EL (cell line): ENCODE results near the gene FXYD2.
"Not testable (repeated sequence)": the region's sequence is repeated elsewhere in the genome, so short reads cannot be mapped to it uniquely, and the experiment has no call there.

Source experiments
- DNase-seq: peaks from one replicate; pipeline ENCODE4 v3.0.0-alpha.2; 2016

FXYD2 gene

GRCh38 chr11:117824571-117825537 lies at the start of gene FXYD2:
FXYD2 (minus strand) TSS chr11:117824744; CDS start chr11:117824678, 66 bp downstream.
- DNase-seq, result no peak

- no peak for DNase-seq
Measured at GRCh38 chr11:117873828-117874125, 49.2 kb upstream of the FXYD2 start.

GRCh38 chr11:117872975-117873827 lies 48.7 kb upstream of the FXYD2 start:
- DNase-seq, result no peak

GRCh38 chr11:117872420-117872961 lies 47.9 kb upstream of the FXYD2 start:
- DNase-seq, result no peak

GRCh38 chr11:117871784-117872183 lies 47.2 kb upstream of the FXYD2 start:
- DNase-seq, result no peak

- DNase-seq, result no peak
Measured at GRCh38 chr11:117871160-117871559, 46.6 kb upstream of the FXYD2 start.

GRCh38 chr11:117870103-117870952 lies 45.8 kb upstream of the FXYD2 start:
- DNase-seq, result no peak

- DNase-seq, result no peak
Measured at GRCh38 chr11:117869604-117870003, 45.1 kb upstream of the FXYD2 start.

GRCh38 chr11:117868815-117869561 lies 44.4 kb upstream of the FXYD2 start:
- DNase-seq, result no peak

GRCh38 chr11:117868088-117868487 lies 43.5 kb upstream of the FXYD2 start:
- DNase-seq, result no peak

GRCh38 chr11:117866526-117866925 lies 42.0 kb upstream of the FXYD2 start:
- no peak for DNase-seq

GRCh38 chr11:117865546-117865945 lies 41.0 kb upstream of the FXYD2 start:
- DNase-seq, result not testable (repeated sequence)

GRCh38 chr11:117863383-117863782 lies 38.8 kb upstream of the FXYD2 start:
- DNase-seq, result no peak

GRCh38 chr11:117862753-117863152 lies 38.2 kb upstream of the FXYD2 start:
- DNase-seq, result no peak

- DNase-seq, result no peak
Measured at GRCh38 chr11:117862019-117862725, 37.6 kb upstream of the FXYD2 start.

GRCh38 chr11:117861151-117862018 lies 36.8 kb upstream of the FXYD2 start:
- DNase-seq, result no peak

GRCh38 chr11:117860139-117860538 lies 35.6 kb upstream of the FXYD2 start:
- no peak for DNase-seq

GRCh38 chr11:117859488-117860112 lies 35.1 kb upstream of the FXYD2 start:
- DNase-seq, result no peak

GRCh38 chr11:117859061-117859460 lies 34.5 kb upstream of the FXYD2 start:
- no peak for DNase-seq
